Measurements from ENCODE around the gene MEIS1. TPM values are rescaled to one million over a fixed set of nuclear protein-coding genes. Genes with fewer than 3 reads are reported as not detected.

The MEIS1 gene
- total RNA-seq, 1 experiment from 2014 or later, result 9.1 TPM

GRCh38 chr2:66555501-66556324 lies 120.8 kb downstream of the MEIS1 start:
- H3K4me3 ChIP-seq, result no peak overlapping the region
- H3K27me3 ChIP-seq (ENCODE audit: insufficient read depth, low read depth), result no peaks in the 10 kb centered on the region
- no peak overlapping the region for H3K27ac ChIP-seq
- BruUV-seq (replicated peaks), result no TSS peak
- CTCF ChIA-PET, result interaction anchor here (0.6 kb wide), 1 partner anchor 1095 kb away, joined by 3 read pairs; no protein-coding TSS in a partner anchor
- H2AFZ ChIP-seq, result no peak overlapping the region
- no peaks in the 10 kb centered on the region for H4K20me1 ChIP-seq (ENCODE audit: insufficient read depth)
- POLR2A ChIA-PET (ENCODE audit: unreplicated experiment), result no interaction called here
- no peak for DNase-seq
- H3K79me2 ChIP-seq (ENCODE audit: low read depth), result no peaks in the 10 kb centered on the region
- no peaks in the 10 kb centered on the region for H3K36me3 ChIP-seq (ENCODE audit: low read depth)
- no peaks in the 10 kb centered on the region for H3K9me2 ChIP-seq (ENCODE audit: insufficient read depth)
- H3F3A ChIP-seq (ENCODE audit: insufficient read depth, low read depth), result no peaks in the 10 kb centered on the region
- no peak overlapping the region for H3K4me2 ChIP-seq
- peaks cover 19% of the 10 kb centered on the region for H3K4me1 ChIP-seq (replicated peaks; ENCODE audit: insufficient read depth)
- H3K9me3 ChIP-seq (ENCODE audit: insufficient read depth, low read depth), result no peaks in the 10 kb centered on the region
- TF ChIP-seq EZH2 (IDR thresholded peaks at IDR 0.05; ENCODE audit: low read depth) (no peak), CTCF (conservative IDR thresholded peaks at IDR 0.05) (no peak)
- intact Hi-C loops (cut with micrococcal nuclease; ENCODE audit: unreplicated experiment), result no loop called here

- Histone ChIP-seq H3K27ac (no peak overlapping the region), H3K9me2 (ENCODE audit: insufficient read depth) (no peaks in the 10 kb centered on the region), H3K27me3 (ENCODE audit: insufficient read depth, low read depth) (no peaks in the 10 kb centered on the region), H3K9me3 (ENCODE audit: insufficient read depth, low read depth) (no peaks in the 10 kb centered on the region), H3K4me2 (no peak overlapping the region), H4K20me1 (ENCODE audit: insufficient read depth) (no peaks in the 10 kb centered on the region), H3K4me3 (no peak overlapping the region), H3K4me1 (replicated peaks; ENCODE audit: insufficient read depth) (0 out of 2 replicates have a peak, but pooled peaks cover 8% of the 10 kb centered on the region), H3F3A (ENCODE audit: insufficient read depth, low read depth) (no peaks in the 10 kb centered on the region), H2AFZ (no peak overlapping the region), H3K79me2 (ENCODE audit: low read depth) (no peaks in the 10 kb centered on the region), H3K36me3 (ENCODE audit: low read depth) (no peaks in the 10 kb centered on the region)
- ChIA-PET POLR2A (ENCODE audit: unreplicated experiment) (interaction anchor here (0.5 to 0.7 kb wide), 2 partner anchors 125 to 1332 kb away, joined by 7 to 18 read pairs; partner anchors contain the start of gene ACTR2), CTCF (interaction anchor here (0.7 kb wide), 1 partner anchor 1298 kb away, joined by 20 read pairs; no protein-coding TSS in a partner anchor)
- DNase-seq, result no peak
- intact Hi-C loops (cut with micrococcal nuclease; ENCODE audit: unreplicated experiment), result no loop called here
- no TSS peak for BruUV-seq (replicated peaks)
- TF ChIP-seq EZH2 (IDR thresholded peaks at IDR 0.05; ENCODE audit: low read depth) (no peak), CTCF (conservative IDR thresholded peaks at IDR 0.05) (no peak)
Measured at GRCh38 chr2:66559672-66560071, 124.7 kb downstream of the MEIS1 start.

- Histone ChIP-seq H3K9me2 (ENCODE audit: insufficient read depth) (no peaks in the 10 kb centered on the region), H2AFZ (no peak overlapping the region), H3K4me1 (replicated peaks; ENCODE audit: insufficient read depth) (0 out of 2 replicates have a peak, but pooled peaks cover 8% of the 10 kb centered on the region), H3K4me3 (no peak overlapping the region), H3K79me2 (ENCODE audit: low read depth) (no peaks in the 10 kb centered on the region), H3K27me3 (ENCODE audit: insufficient read depth, low read depth) (no peaks in the 10 kb centered on the region), H3K9me3 (ENCODE audit: insufficient read depth, low read depth) (no peaks in the 10 kb centered on the region), H3K36me3 (ENCODE audit: low read depth) (no peaks in the 10 kb centered on the region), H3K4me2 (no peak overlapping the region), H4K20me1 (ENCODE audit: insufficient read depth) (no peaks in the 10 kb centered on the region), H3K27ac (no peak overlapping the region), H3F3A (ENCODE audit: insufficient read depth, low read depth) (no peaks in the 10 kb centered on the region)
- no TSS peak for BruUV-seq (replicated peaks)
- no peak for TF ChIP-seq CTCF (conservative IDR thresholded peaks at IDR 0.05)
- TF ChIP-seq EZH2 (IDR thresholded peaks at IDR 0.05; ENCODE audit: low read depth), result no peak
- DNase-seq, result no peak
- CTCF ChIA-PET, result interaction anchor here (0.7 kb wide), 1 partner anchor 1299 kb away, joined by 20 read pairs; no protein-coding TSS in a partner anchor
- intact Hi-C loops (cut with micrococcal nuclease; ENCODE audit: unreplicated experiment), result no loop called here
- POLR2A ChIA-PET (ENCODE audit: unreplicated experiment), result no interaction called here
Measured at GRCh38 chr2:66560683-66561082, 125.8 kb downstream of the MEIS1 start.
